ENCODE data around the gene MMP13.
"Not testable (repeated sequence)": the region's sequence is repeated elsewhere in the genome, so short reads cannot be mapped to it uniquely, and the experiment has no call there.

Gene MMP13

GRCh38 chr11:102955624-102956023, at the start of gene MMP13:
Gene MMP13 (minus strand): TSS chr11:102955732. CDS start chr11:102955705, 27 bp downstream.
- no peak for DNase-seq

- not testable (repeated sequence) for DNase-seq
Observed at GRCh38 chr11:103004234-103004633, 48.7 kb upstream of the MMP13 start.

GRCh38 chr11:102994105-102994504, 38.6 kb upstream of the MMP13 start:
- DNase-seq, result no peak

- no peak for DNase-seq
Observed at GRCh38 chr11:102991776-102992175, 36.2 kb upstream of the MMP13 start.

- DNase-seq, result no peak
Observed at GRCh38 chr11:102990145-102990544, 34.6 kb upstream of the MMP13 start.

- no peak for DNase-seq
Observed at GRCh38 chr11:102989379-102990047, 34.0 kb upstream of the MMP13 start.

GRCh38 chr11:102986815-102987214, 31.3 kb upstream of the MMP13 start:
- DNase-seq, result no peak

GRCh38 chr11:102985850-102986249, 30.3 kb upstream of the MMP13 start:
- no peak for DNase-seq

GRCh38 chr11:102983486-102983885, 28.0 kb upstream of the MMP13 start:
- no peak for DNase-seq

GRCh38 chr11:102981324-102981910, 25.9 kb upstream of the MMP13 start:
- no peak for DNase-seq

GRCh38 chr11:102974552-102975280, 19.2 kb upstream of the MMP13 start:
- no peak for DNase-seq

GRCh38 chr11:102973698-102974097, 18.2 kb upstream of the MMP13 start:
- DNase-seq, result not testable (repeated sequence)

- no peak for DNase-seq
Observed at GRCh38 chr11:102972853-102973252, 17.3 kb upstream of the MMP13 start.

GRCh38 chr11:102971766-102972165, 16.2 kb upstream of the MMP13 start:
- no peak for DNase-seq

- DNase-seq, result no peak
Observed at GRCh38 chr11:102967497-102967896, 12.0 kb upstream of the MMP13 start.

GRCh38 chr11:102966011-102966410, 10.5 kb upstream of the MMP13 start:
- DNase-seq, result no peak

GRCh38 chr11:102964867-102965266, 9.3 kb upstream of the MMP13 start:
- no peak for DNase-seq

- no peak for DNase-seq
Observed at GRCh38 chr11:102957953-102958352, 2.4 kb upstream of the MMP13 start.

- no peak for DNase-seq
Observed at GRCh38 chr11:102950622-102951081, 4.9 kb downstream of the MMP13 start.

GRCh38 chr11:102946237-102946636, 9.3 kb downstream of the MMP13 start:
- no peak for DNase-seq

- no peak for DNase-seq
Observed at GRCh38 chr11:102940714-102941588, 14.6 kb downstream of the MMP13 start.

- no peak for DNase-seq
Observed at GRCh38 chr11:102936864-102937509, 18.5 kb downstream of the MMP13 start.
